Esophagus squamous epithelium (tissue), 4 donors: ENCODE measurements around the gene FRMD5.

Experiments
- POLR2A ChIP-seq, 4 donors: fragments of 450-650 bp; IDR thresholded peaks; one replicate each; pipeline ENCODE4 v1.6.1; 2017; ENCODE audit warnings: antibody characterized with exemption in 4 of 4, mild to moderate bottlenecking in 4 of 4, moderate library complexity in 3 of 4
- TF ChIP-seq, protein P1 (sequence below), 6 experiments: fragments of 450-650 bp in 4 of 6; fragments of 200-600 bp in 2 of 6; sonication (generic) in 2 of 6; IDR thresholded peaks; one replicate each; pipeline ENCODE4 v1.5.1; 2016 to 2019; ENCODE audit warnings: antibody characterized with exemption in 6 of 6, mild to moderate bottlenecking in 4 of 6, moderate library complexity in 4 of 6

DNA sequence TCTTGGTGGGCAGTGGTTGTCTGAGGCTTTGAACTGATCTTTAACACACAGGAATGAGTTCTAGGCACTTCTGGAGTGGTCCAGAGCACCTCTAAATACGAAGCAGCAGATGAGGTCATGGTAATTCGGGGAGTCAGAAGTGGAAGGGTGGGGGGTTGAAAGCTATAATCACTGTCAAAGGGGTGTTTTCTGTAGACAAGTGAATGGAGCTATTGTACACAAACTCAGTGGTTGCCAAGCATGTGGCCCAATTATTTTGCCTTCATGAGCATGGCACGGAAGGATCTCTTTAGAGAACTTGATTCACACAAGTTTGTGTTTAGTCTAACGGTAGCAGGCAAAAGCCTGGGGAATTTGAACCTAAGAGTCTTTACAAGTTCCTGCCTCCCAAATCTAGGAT, 6.3 kb downstream of the FRMD5 start:
- TF ChIP-seq, protein P1, sequence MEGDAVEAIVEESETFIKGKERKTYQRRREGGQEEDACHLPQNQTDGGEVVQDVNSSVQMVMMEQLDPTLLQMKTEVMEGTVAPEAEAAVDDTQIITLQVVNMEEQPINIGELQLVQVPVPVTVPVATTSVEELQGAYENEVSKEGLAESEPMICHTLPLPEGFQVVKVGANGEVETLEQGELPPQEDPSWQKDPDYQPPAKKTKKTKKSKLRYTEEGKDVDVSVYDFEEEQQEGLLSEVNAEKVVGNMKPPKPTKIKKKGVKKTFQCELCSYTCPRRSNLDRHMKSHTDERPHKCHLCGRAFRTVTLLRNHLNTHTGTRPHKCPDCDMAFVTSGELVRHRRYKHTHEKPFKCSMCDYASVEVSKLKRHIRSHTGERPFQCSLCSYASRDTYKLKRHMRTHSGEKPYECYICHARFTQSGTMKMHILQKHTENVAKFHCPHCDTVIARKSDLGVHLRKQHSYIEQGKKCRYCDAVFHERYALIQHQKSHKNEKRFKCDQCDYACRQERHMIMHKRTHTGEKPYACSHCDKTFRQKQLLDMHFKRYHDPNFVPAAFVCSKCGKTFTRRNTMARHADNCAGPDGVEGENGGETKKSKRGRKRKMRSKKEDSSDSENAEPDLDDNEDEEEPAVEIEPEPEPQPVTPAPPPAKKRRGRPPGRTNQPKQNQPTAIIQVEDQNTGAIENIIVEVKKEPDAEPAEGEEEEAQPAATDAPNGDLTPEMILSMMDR (IDR thresholded peaks at IDR 0.05), result no peak
- TF ChIP-seq POLR2A (IDR thresholded peaks at IDR 0.05), result no peak
